D341Med (cell line): ENCODE results near the gene DKK1.

ENCODE experiments used
- DNase-seq: peaks from one replicate; pipeline ENCODE4 v3.0.0; 2012; ENCODE audit warnings: low spot score

The DKK1 gene

GRCh38 chr10:52313933-52314821 is at the start of gene DKK1:
DKK1 (plus strand) TSS chr10:52314281; CDS start chr10:52314435, 154 bp downstream.
- peak; percentile 77 for DNase-seq

GRCh38 chr10:52265131-52265926 is 48.8 kb upstream of the DKK1 start:
- no peak for DNase-seq

- DNase-seq: no peak
Measured at GRCh38 chr10:52266858-52267257, 47.2 kb upstream of the DKK1 start.

- DNase-seq: no peak
Measured at GRCh38 chr10:52268790-52269189, 45.3 kb upstream of the DKK1 start.

- DNase-seq: no peak
Measured at GRCh38 chr10:52269233-52269632, 44.8 kb upstream of the DKK1 start.

GRCh38 chr10:52276163-52276562 is 37.9 kb upstream of the DKK1 start:
- no peak for DNase-seq

GRCh38 chr10:52276986-52277385 is 37.1 kb upstream of the DKK1 start:
- no peak for DNase-seq

- DNase-seq: no peak
Measured at GRCh38 chr10:52279546-52279945, 34.5 kb upstream of the DKK1 start.

GRCh38 chr10:52280051-52280450 is 34.0 kb upstream of the DKK1 start:
- DNase-seq: no peak

- no peak for DNase-seq
Measured at GRCh38 chr10:52283174-52283573, 30.9 kb upstream of the DKK1 start.

GRCh38 chr10:52284416-52285013 is 29.6 kb upstream of the DKK1 start:
- no peak for DNase-seq

GRCh38 chr10:52287866-52288265 is 26.2 kb upstream of the DKK1 start:
- no peak for DNase-seq

- DNase-seq: no peak
Measured at GRCh38 chr10:52297747-52298146, 16.3 kb upstream of the DKK1 start.

GRCh38 chr10:52300599-52301277 is 13.3 kb upstream of the DKK1 start:
- DNase-seq: no peak

- DNase-seq: peak; percentile 85
Measured at GRCh38 chr10:52308251-52309031, 5.6 kb upstream of the DKK1 start.

- no peak for DNase-seq
Measured at GRCh38 chr10:52312942-52313255, 1.2 kb upstream of the DKK1 start.

GRCh38 chr10:52313256-52313932 is 687 bp upstream of the DKK1 start:
- peak; percentile 24 for DNase-seq

- DNase-seq: peak; percentile 33
Measured at GRCh38 chr10:52314822-52315552, 906 bp downstream of the DKK1 start.

GRCh38 chr10:52316001-52316400 is 1.9 kb downstream of the DKK1 start:
- DNase-seq: no peak

GRCh38 chr10:52316500-52316899 is 2.4 kb downstream of the DKK1 start:
- no peak for DNase-seq
